ENCODE measurements around the gene GRIFIN. TPM values are rescaled to one million over a fixed set of nuclear protein-coding genes. Genes with fewer than 3 reads are reported as not detected.

Gene GRIFIN
- total and polyA plus RNA-seq, 9 of the 15 experiments (the other 6 are each of a cell fraction or from before 2014, with no cell fraction given) = not detected

- no TSS peak for BruUV-seq (replicated peaks)
- no peak for FAIRE-seq
These were observed 28.1 kb upstream of the GRIFIN start for GRCh38 chr7:2504128-2504888.

More at GRCh38 chr7:2504128-2504888, 28.1 kb upstream of the GRIFIN start:
- H3K9me1 ChIP-seq (ENCODE audit: control insufficient read depth, insufficient read depth, low read length) = no peaks in the 10 kb centered on the region
- H3K9ac ChIP-seq (ENCODE audit: insufficient read depth in 1 of 2, low read depth in 2 of 2, low read length in 2 of 2) = no peak overlapping the region
- 18% methylated on average over 20 of the region's 21 CpGs for WGBS (ENCODE audit: insufficient coverage, low coverage, missing lambda C conversion rate)
- H4K20me1 ChIP-seq (replicated peaks; ENCODE audit: control insufficient read depth, insufficient read depth, low read length) = no peaks in the 10 kb centered on the region
- TF ChIP-seq CHAMP1 (IDR thresholded peaks at IDR 0.05) = no peak
- TF ChIP-seq KDM1A (IDR thresholded peaks at IDR 0.05) = 0 out of 4 replicates have a peak, but pooled peaks of 1 of the 2 experiments have one; percentile 35
- TF ChIP-seq RBM25 (IDR thresholded peaks at IDR 0.05; ENCODE audit: low read depth, low read length, severe bottlenecking) = peak; percentile 67
- 0 out of 2 replicates have a peak, but pooled peaks have one; percentile 24 for TF ChIP-seq HDAC2 (IDR thresholded peaks at IDR 0.05)
- TF ChIP-seq RUNX1 (IDR thresholded peaks at IDR 0.05; ENCODE audit: low read depth) = no peak
- TF ChIP-seq MEIS2 (IDR thresholded peaks at IDR 0.05; ENCODE audit: partially characterized antibody) = no peak
- TF ChIP-seq ZNF780A (CRISPR knock-in tag; IDR thresholded peaks at IDR 0.05) = no peak
- peak; percentile 83 for TF ChIP-seq BCOR (IDR thresholded peaks at IDR 0.05)
- no peak overlapping the region for H3K4me3 ChIP-seq
- H3K79me2 ChIP-seq (ENCODE audit: control insufficient read depth, insufficient read depth, low read length) = no peaks in the 10 kb centered on the region
- in situ Hi-C loops (cut with MboI) = no loop called here
- H3K9me3 ChIP-seq (replicated peaks; ENCODE audit: control insufficient read depth, insufficient read depth, low read depth, low read length) = no peaks in the 10 kb centered on the region
- H3K36me3 ChIP-seq (ENCODE audit: control insufficient read depth, insufficient read depth, low read length) = no peaks in the 10 kb centered on the region
- DNase-seq (ENCODE audit: extremely low read depth in 1 of 4, low spot score in 3 of 4) (no peak), ATAC-seq (no peak; the same call in 2 of the 3 replicates)
- no peak overlapping the region for H3K27ac ChIP-seq (ENCODE audit: extremely low read depth, low read depth, low read length)
- peaks cover 2 to 54% of the 10 kb centered on the region in 2 experiments; a peak in 2 of 5 replicates for H3K27me3 ChIP-seq (ENCODE audit: control insufficient read depth in 2 of 2, insufficient read depth in 2 of 2, low read length in 2 of 2)
- no peak overlapping the region for H2AFZ ChIP-seq (ENCODE audit: low read depth, low read length)
- POLR2A ChIA-PET = no interaction called here
- no peak overlapping the region for H3K4me2 ChIP-seq (ENCODE audit: insufficient read depth, low read length)
- H3K4me1 ChIP-seq (replicated peaks in 1 of 2; ENCODE audit: control insufficient read depth in 2 of 2, insufficient read depth in 2 of 2, low read length in 2 of 2) = peaks cover 0 to 60% of the 10 kb centered on the region in 2 experiments; a peak in 2 of 5 replicates
- CTCF ChIA-PET (ENCODE audit: low intra/inter-chr PET ratio) = no interaction called here
- intact Hi-C loops (cut with micrococcal nuclease) = no loop called here
